H9 (cell line): Measurements from ENCODE around the gene DCTN1. TPM values are rescaled to one million over a fixed set of nuclear protein-coding genes. Genes with fewer than 3 reads are reported as not detected.

Experiments used
- DNase-seq: peaks from one replicate; pipeline ENCODE4 v3.0.0-alpha.2; 2017
- H2AFZ ChIP-seq: one replicate; pipeline ENCODE4 v1.6.1; 2013; ENCODE audit warnings: mild to moderate bottlenecking, low read length, control low read depth, moderate library complexity
- H2AK5ac ChIP-seq: 2 replicates; pipeline ENCODE4 v1.6.1; 2013; ENCODE audit warnings: low read length, control low read depth, mixed read lengths; ENCODE audit not compliant: insufficient read length
- H2BK120ac ChIP-seq: one replicate; pipeline ENCODE4 v1.6.1; 2013; ENCODE audit warnings: low read depth, mild to moderate bottlenecking, low read length, control low read depth, inconsistent platforms; ENCODE audit not compliant: poor library complexity, severe bottlenecking
- H2BK12ac ChIP-seq: 2 replicates; pipeline ENCODE4 v1.6.1; 2013; ENCODE audit warnings: low read length, control low read depth, mixed read lengths, low read depth; ENCODE audit not compliant: insufficient read length
- H2BK15ac ChIP-seq: 2 replicates; pipeline ENCODE4 v1.6.1; 2013; ENCODE audit warnings: low read depth, low read length, control low read depth
- H2BK20ac ChIP-seq: one replicate; pipeline ENCODE4 v1.6.1; 2013; ENCODE audit warnings: low read depth, mild to moderate bottlenecking, low read length, control low read depth, inconsistent platforms; ENCODE audit not compliant: poor library complexity, severe bottlenecking
- H2BK5ac ChIP-seq: 2 replicates; pipeline ENCODE4 v1.6.1; 2013; ENCODE audit warnings: low read length, control low read depth, mixed read lengths; ENCODE audit not compliant: insufficient read length
- H3K14ac ChIP-seq: 2 replicates; pipeline ENCODE4 v1.6.1; 2013; ENCODE audit warnings: low read length, control low read depth; ENCODE audit not compliant: insufficient read depth
- H3K18ac ChIP-seq: 2 replicates; pipeline ENCODE4 v1.6.1; 2013; ENCODE audit warnings: low read depth, mild to moderate bottlenecking, mixed read lengths, low read length, control low read depth; ENCODE audit not compliant: insufficient read length
- H3K23ac ChIP-seq: 2 replicates; pipeline ENCODE4 v1.6.1; 2013; ENCODE audit warnings: low read length, control low read depth, mixed read lengths, low read depth; ENCODE audit not compliant: insufficient read length
- H3K23me2 ChIP-seq: 2 replicates; pipeline ENCODE4 v1.6.1; 2013; ENCODE audit warnings: low read depth, mild to moderate bottlenecking, mixed read lengths, low read length, control low read depth; ENCODE audit not compliant: insufficient read length, poor library complexity, severe bottlenecking
- H3K27ac ChIP-seq: 2 replicates; pipeline ENCODE4 v1.5.1; 2013; ENCODE audit warnings: low read length, control low read depth, mixed read lengths, low read depth; ENCODE audit not compliant: insufficient read length
- H3K27me3 ChIP-seq: 2 replicates; pipeline ENCODE4 v1.6.1; 2013; ENCODE audit warnings: low read length, control low read depth, inconsistent platforms; ENCODE audit not compliant: insufficient read depth
- H3K4ac ChIP-seq: 2 replicates; pipeline ENCODE4 v1.6.1; 2013; ENCODE audit warnings: low read depth, mild to moderate bottlenecking, control low read depth, inconsistent platforms, low read length, moderate library complexity
- H3K4me1 ChIP-seq: 2 replicates; pipeline ENCODE4 v1.6.1; 2013; ENCODE audit warnings: low read length, control low read depth, inconsistent platforms; ENCODE audit not compliant: insufficient read depth
- H3K4me2 ChIP-seq: 2 replicates; pipeline ENCODE4 v1.6.1; 2013; ENCODE audit warnings: low read length, control low read depth, mixed read lengths; ENCODE audit not compliant: insufficient read length, insufficient read depth
- H3K56ac ChIP-seq: 2 replicates; pipeline ENCODE4 v1.6.1; 2013; ENCODE audit warnings: low read depth, mild to moderate bottlenecking, mixed read lengths, low read length, control low read depth; ENCODE audit not compliant: insufficient read length
- H3K79me1 ChIP-seq: 2 replicates; pipeline ENCODE4 v1.6.1; 2013; ENCODE audit warnings: low read depth, mild to moderate bottlenecking, moderate library complexity, low read length, control low read depth, inconsistent platforms; ENCODE audit not compliant: insufficient read depth, poor library complexity, severe bottlenecking
- H3K79me2 ChIP-seq: 2 replicates; pipeline ENCODE4 v1.6.1; 2013; ENCODE audit warnings: low read length, control low read depth, inconsistent platforms; ENCODE audit not compliant: insufficient read depth
- H3K9ac ChIP-seq: 2 replicates; pipeline ENCODE4 v1.6.1; 2013; ENCODE audit warnings: low read length, control low read depth, mixed read lengths; ENCODE audit not compliant: insufficient read length; ENCODE audit errors: extremely low read depth
- H3K9me3 ChIP-seq: one replicate; pipeline ENCODE4 v1.6.1; 2013; ENCODE audit warnings: low read depth, low read length, inconsistent platforms; ENCODE audit not compliant: control insufficient read depth
- H3T11ph ChIP-seq: one replicate; pipeline ENCODE4 v1.6.1; 2013; ENCODE audit warnings: mild to moderate bottlenecking, low read length, control low read depth, inconsistent platforms
- H4K20me1 ChIP-seq: one replicate; pipeline ENCODE4 v1.6.1; 2013; ENCODE audit not compliant: control insufficient read depth, insufficient read length, insufficient read depth
- H4K5ac ChIP-seq: 2 replicates; pipeline ENCODE4 v1.6.1; 2013; ENCODE audit warnings: low read depth, mild to moderate bottlenecking, mixed read lengths, low read length, control low read depth; ENCODE audit not compliant: insufficient read length
- H4K8ac ChIP-seq: replicated peaks from 2 replicates; pipeline ENCODE4 v1.6.1; 2013; ENCODE audit warnings: low read length, control low read depth, mixed read lengths, low read depth; ENCODE audit not compliant: insufficient read length
- H4K91ac ChIP-seq: 2 replicates; pipeline ENCODE4 v1.6.1; 2013; ENCODE audit warnings: low read depth, mild to moderate bottlenecking, moderate library complexity, mixed read lengths, low read length, control low read depth; ENCODE audit not compliant: insufficient read length
- H3K27ac Mint-ChIP-seq, 3 experiments: 2 replicates in 2 of 3; 3 replicates in 1 of 3; pipeline ENCODE4 v1.8.0; 2020 to 2021; ENCODE audit warnings: mixed read lengths in 3 of 3, mild to moderate bottlenecking in 1 of 3, moderate library complexity in 1 of 3
- H3K27me3 Mint-ChIP-seq: 2 replicates; pipeline ENCODE4 v1.8.0; 2021; ENCODE audit warnings: low read depth, mild to moderate bottlenecking, moderate library complexity, mixed read lengths
- H3K36me3 Mint-ChIP-seq, 3 experiments: 2 replicates in 2 of 3; 3 replicates in 1 of 3; pipeline ENCODE4 v1.8.0; 2020 to 2021; ENCODE audit warnings: low read depth in 3 of 3, mixed read lengths in 3 of 3; ENCODE audit not compliant: insufficient read depth in 1 of 3
- H3K4me1 Mint-ChIP-seq, 2 experiments: 2 replicates each; pipeline ENCODE4 v1.8.0; 2020; ENCODE audit warnings: mixed read lengths in 2 of 2
- H3K4me3 Mint-ChIP-seq, 2 experiments: 2 replicates in 1 of 2; 3 replicates in 1 of 2; pipeline ENCODE4 v1.8.0; 2020 to 2021; ENCODE audit warnings: mild to moderate bottlenecking in 2 of 2, mixed read lengths in 2 of 2, moderate library complexity in 1 of 2
- H3K9me3 Mint-ChIP-seq, 2 experiments: 2 replicates in 1 of 2; 3 replicates in 1 of 2; pipeline ENCODE4 v1.8.0; 2020; ENCODE audit warnings: mild to moderate bottlenecking in 2 of 2, mixed read lengths in 2 of 2, moderate library complexity in 1 of 2
- CTCF ChIP-seq: fragments of 200-600 bp; sonication (generic); conservative IDR thresholded peaks from 3 replicates; pipeline ENCODE4 v1.8.0; 2021; ENCODE audit warnings: antibody characterized with exemption, mild to moderate bottlenecking
- WGBS: extraction: QIAGEN DNeasy Blood & Tissue Kit; methylation state at CpG from one replicate; pipeline ENCODE4 v1.1.7; 2013; ENCODE audit warnings: missing lambda C conversion rate, low lambda C conversion rate, mixed read lengths; ENCODE audit not compliant: insufficient read length; ENCODE audit errors: extremely low coverage; 5-methylcytosine and 5-hydroxymethylcytosine counted together
- total RNA-seq: library from RNA; stranded (reverse); gene quantifications from 2 replicates; pipeline ENCODE4 v1.2.1, GENCODE V29; 2021

DCTN1 gene
- total RNA-seq, 1 experiment from 2014 or later, result 141 TPM

GRCh38 chr2:74371421-74371820 is 8.7 kb downstream of the DCTN1 start:
- Histone ChIP-seq H3K4me2 (no peak overlapping the region), H2AFZ (no peak overlapping the region), H3T11ph (no peak overlapping the region), H3K18ac (no peak overlapping the region), H3K9me3 (no peaks in the 10 kb centered on the region), H3K4ac (no peak overlapping the region), H3K14ac (no peak overlapping the region), H3K79me1 (no peaks in the 10 kb centered on the region), H4K20me1 (no peaks in the 10 kb centered on the region), H3K9ac (no peak overlapping the region), H3K27me3 (no peaks in the 10 kb centered on the region), H2BK12ac (no peak overlapping the region), H2BK5ac (no peak overlapping the region), H3K23ac (no peak overlapping the region), H2BK20ac (no peak overlapping the region), H4K91ac (no peak overlapping the region), H2BK15ac (no peak overlapping the region), H3K23me2 (no peaks in the 10 kb centered on the region), H2AK5ac (no peak overlapping the region), H3K4me1 (peaks cover 7% of the 10 kb centered on the region), H3K56ac (no peak overlapping the region), H2BK120ac (no peak overlapping the region), H3K27ac (no peak overlapping the region), H3K79me2 (no peaks in the 10 kb centered on the region), H4K8ac (no peak overlapping the region), H4K5ac (no peak overlapping the region)
- DNase-seq, result no peak
- Mint-ChIP-seq H3K27me3 (no peaks in the 10 kb centered on the region), H3K36me3 (peaks cover 43 to 59% (median 59%) of the 10 kb centered on the region in 3 experiments), H3K4me1 (peaks cover 24 to 28% of the 10 kb centered on the region in 2 experiments), H3K9me3 (no peaks in the 10 kb centered on the region), H3K4me3 (no peak overlapping the region), H3K27ac (peak overlapping the region in 1 of 3 experiments; percentile 39; a peak in 1 of 7 replicates)
- WGBS, result no CpG with 5 or more reads among the region's 9 CpGs
- TF ChIP-seq CTCF, result no peak
